ENCODE results near the gene GCN1.

GCN1 gene

DNA sequence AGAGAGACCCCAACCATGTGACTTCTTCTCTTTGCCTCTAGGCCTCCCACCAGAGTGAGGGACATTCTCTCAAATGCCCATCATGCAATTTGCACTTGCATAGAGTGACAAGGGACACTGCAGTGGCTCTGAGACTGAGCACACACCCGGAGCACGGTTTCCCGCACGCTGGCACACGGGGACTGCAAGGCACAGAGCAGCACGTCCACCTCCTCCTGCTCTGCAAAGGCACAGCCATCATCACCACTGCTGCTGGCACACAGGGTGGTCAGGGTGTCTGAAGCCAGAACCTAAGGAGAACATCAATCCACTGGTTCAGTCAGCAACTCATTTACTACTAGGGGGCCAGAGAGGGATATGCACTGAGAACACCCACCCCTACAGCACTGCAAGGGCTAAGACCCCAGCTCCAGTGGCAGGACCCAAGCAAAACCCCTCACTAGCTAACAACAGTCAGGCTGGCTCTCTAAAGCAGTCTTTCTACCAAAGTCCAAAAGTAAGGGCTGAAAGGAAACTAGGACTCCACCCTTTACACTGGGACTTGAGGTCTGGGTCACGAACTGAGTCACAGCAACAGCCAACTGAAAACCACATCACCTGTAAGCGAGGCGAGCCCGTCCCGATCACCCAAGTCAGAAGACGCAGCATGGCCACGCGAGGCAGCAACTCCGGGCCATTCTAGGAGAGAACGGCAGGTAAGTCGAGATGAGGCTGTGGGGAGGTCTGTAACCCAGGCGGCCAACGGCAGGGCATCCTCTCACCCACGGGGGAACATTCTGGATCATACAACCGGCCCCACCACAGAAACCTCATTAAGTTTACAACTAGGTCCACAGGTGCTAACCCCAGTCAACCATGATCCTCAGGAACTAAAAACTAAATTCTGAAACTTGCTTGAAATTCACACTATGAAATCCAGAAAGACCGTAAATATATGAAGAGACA is 37.9 kb downstream of the GCN1 start:
- Histone ChIP-seq H3K9ac (ENCODE audit: insufficient read length) (no peak overlapping the region), H3K4me3 (no peak overlapping the region), H3K27ac (no peak overlapping the region), H3K36me3 (ENCODE audit: insufficient read depth, low read length) (peaks cover 90% of the 10 kb centered on the region), H3K9me3 (ENCODE audit: low read depth, low read length) (no peaks in the 10 kb centered on the region)
- TF ChIP-seq POLR2AphosphoS5 (IDR thresholded peaks at IDR 0.05; ENCODE audit: borderline replicate concordance, low read depth, low read length) (no peak), FOXP2 (optimal IDR thresholded peaks at IDR 0.05; ENCODE audit: control extremely low read depth, extremely low read length, insufficient read depth) (no peak), EZH2 (IDR thresholded peaks at IDR 0.05) (no peak)
- no peak for DNase-seq (ENCODE audit: low read depth, low spot score)

DNA sequence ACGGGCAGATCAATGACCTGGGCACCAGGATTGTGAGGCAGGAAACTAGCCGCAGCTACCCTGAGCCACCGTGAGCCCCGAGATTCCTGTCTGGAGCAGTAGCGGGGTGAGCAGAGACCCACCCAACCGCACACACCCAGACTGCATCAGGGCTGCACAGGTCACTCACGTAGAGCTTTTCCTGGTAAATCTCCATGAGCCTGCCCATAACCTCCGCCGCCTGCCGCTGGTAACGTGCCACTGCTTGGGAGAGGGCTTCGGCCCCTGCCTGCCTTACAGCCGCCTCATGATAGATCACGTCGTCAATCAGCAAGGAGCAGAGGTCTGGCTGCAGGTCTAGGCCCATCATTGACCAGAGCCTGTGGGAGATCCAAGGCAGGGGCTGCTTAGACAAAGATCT is 39.4 kb downstream of the GCN1 start:
- Histone ChIP-seq H3K27ac (no peak overlapping the region), H3K9ac (ENCODE audit: insufficient read length) (no peak overlapping the region), H3K36me3 (ENCODE audit: insufficient read depth, low read length) (peaks cover 87% of the 10 kb centered on the region), H3K4me3 (no peak overlapping the region), H3K9me3 (ENCODE audit: low read depth, low read length) (no peaks in the 10 kb centered on the region)
- DNase-seq (ENCODE audit: low read depth, low spot score), result no peak
- TF ChIP-seq EZH2 (IDR thresholded peaks at IDR 0.05) (no peak), FOXP2 (optimal IDR thresholded peaks at IDR 0.05; ENCODE audit: control extremely low read depth, extremely low read length, insufficient read depth) (no peak), POLR2AphosphoS5 (IDR thresholded peaks at IDR 0.05; ENCODE audit: borderline replicate concordance, low read depth, low read length) (no peak)

DNA sequence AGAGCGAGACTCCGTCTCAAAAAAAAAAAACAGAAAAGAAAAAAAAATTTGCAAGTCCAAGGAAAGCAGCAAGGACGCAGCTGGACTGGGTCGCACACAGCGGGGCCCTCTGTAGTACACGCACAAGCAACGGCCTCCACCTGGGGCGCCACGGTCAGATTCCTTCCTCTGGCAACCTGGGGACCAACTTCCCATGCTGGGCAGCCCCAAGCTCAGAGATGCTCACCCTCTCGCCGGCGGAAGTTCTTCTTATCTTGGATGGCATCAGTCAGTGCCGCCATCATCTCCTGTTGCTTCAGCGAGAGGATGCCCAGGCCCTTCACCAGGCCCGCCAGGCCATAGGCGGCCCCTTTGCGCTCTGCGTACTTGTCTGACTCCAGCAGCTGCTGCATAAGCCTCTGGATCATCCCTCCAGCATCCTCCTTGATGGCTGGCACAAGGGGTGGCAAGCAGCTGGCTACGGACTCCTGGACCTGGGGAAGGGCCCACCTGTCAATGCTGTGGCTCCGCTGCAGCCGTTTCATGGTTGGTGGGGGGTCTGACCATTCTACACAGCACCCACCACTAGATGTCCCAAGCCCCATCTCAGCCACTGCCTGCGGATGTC is 43.5 kb downstream of the GCN1 start:
- Histone ChIP-seq H3K36me3 (ENCODE audit: insufficient read depth, low read length) (peaks cover 84% of the 10 kb centered on the region), H3K9ac (ENCODE audit: insufficient read length) (no peak overlapping the region), H3K9me3 (ENCODE audit: low read depth, low read length) (no peaks in the 10 kb centered on the region), H3K4me3 (no peak overlapping the region), H3K27ac (no peak overlapping the region)
- DNase-seq (ENCODE audit: low read depth, low spot score), result no peak
- TF ChIP-seq EZH2 (IDR thresholded peaks at IDR 0.05) (no peak), POLR2AphosphoS5 (IDR thresholded peaks at IDR 0.05; ENCODE audit: borderline replicate concordance, low read depth, low read length) (no peak), FOXP2 (optimal IDR thresholded peaks at IDR 0.05; ENCODE audit: control extremely low read depth, extremely low read length, insufficient read depth) (no peak)

DNA sequence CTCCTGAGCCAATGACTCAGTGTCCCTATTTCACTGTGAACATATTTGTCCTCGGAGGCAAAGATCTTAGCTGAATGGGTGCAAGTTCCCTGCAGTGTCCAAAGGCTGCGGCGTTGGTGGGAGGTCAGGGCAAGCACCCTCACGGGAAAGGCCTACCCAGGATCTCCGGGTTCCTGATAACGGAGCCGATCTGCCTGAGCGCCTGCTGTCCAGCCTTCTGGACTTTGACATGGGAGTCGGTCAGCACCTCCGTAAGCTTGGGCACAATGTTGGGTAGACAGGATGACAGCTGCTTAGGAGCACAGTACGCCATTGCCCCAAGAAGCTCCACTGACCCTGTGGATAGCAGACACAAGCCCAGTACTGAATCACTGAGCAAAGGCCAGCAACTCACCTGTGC is 46.5 kb downstream of the GCN1 start:
- no peak overlapping the region for H3K27ac ChIP-seq
- no peaks in the 10 kb centered on the region for H3K9me3 ChIP-seq (ENCODE audit: low read depth, low read length)
- peaks cover 83% of the 10 kb centered on the region for H3K36me3 ChIP-seq (ENCODE audit: insufficient read depth, low read length)
- TF ChIP-seq FOXP2 (optimal IDR thresholded peaks at IDR 0.05; ENCODE audit: control extremely low read depth, extremely low read length, insufficient read depth), result no peak
- H3K9ac ChIP-seq (ENCODE audit: insufficient read length), result no peak overlapping the region
- DNase-seq (ENCODE audit: low read depth, low spot score), result no peak
- no peak overlapping the region for H3K4me3 ChIP-seq

DNA sequence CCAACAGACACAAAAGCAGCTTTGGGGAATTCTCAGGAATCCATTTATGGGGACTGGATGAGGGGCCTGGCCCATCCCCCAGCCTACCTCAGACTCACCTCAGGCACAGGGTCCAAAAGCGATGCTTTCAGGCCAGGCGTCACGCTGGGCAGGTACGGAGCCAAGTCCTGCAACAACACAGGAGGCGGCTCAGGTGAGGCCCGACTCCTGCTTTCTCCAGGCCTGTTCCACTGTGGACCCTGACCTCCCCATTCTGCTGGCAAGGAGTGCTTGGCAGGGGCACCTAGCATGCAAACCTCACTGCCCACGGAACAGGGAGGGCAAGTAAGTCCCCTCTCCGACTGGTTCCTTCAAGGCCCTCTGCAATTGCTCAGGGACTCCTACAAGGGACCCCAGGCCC is 49.4 kb downstream of the GCN1 start:
- DNase-seq (ENCODE audit: low read depth, low spot score), result no peak
- TF ChIP-seq POLR2AphosphoS5 (IDR thresholded peaks at IDR 0.05; ENCODE audit: borderline replicate concordance, low read depth, low read length) (no peak), FOXP2 (optimal IDR thresholded peaks at IDR 0.05; ENCODE audit: control extremely low read depth, extremely low read length, insufficient read depth) (no peak), EZH2 (IDR thresholded peaks at IDR 0.05) (no peak)
- Histone ChIP-seq H3K27ac (no peak overlapping the region), H3K4me3 (no peak overlapping the region), H3K36me3 (ENCODE audit: insufficient read depth, low read length) (peaks cover 93% of the 10 kb centered on the region), H3K9me3 (ENCODE audit: low read depth, low read length) (no peaks in the 10 kb centered on the region), H3K9ac (ENCODE audit: insufficient read length) (no peak overlapping the region)

DNA sequence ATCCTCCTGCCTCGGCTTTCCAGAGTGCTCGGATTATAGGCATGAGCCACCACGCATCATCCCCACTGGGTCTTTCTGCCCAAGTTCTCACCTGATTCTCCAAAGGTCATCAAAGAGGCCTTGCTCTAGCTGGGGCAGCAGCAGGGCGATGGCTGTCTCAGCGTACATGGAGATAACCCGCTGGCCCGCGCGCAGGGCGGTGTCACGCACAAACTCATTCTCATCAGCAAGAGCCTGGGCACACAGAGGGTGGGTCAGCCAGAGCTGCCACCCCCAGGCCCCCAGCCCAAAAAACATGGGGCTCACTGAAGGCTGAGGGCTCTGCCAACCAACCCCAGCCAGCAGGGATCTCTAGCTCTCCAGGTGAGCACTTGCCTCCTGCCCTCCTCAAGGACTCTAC is 50.3 kb downstream of the GCN1 start:
- Histone ChIP-seq H3K27ac (no peak overlapping the region), H3K9ac (ENCODE audit: insufficient read length) (no peak overlapping the region), H3K36me3 (ENCODE audit: insufficient read depth, low read length) (peaks cover 92% of the 10 kb centered on the region), H3K4me3 (no peak overlapping the region), H3K9me3 (ENCODE audit: low read depth, low read length) (no peaks in the 10 kb centered on the region)
- no peak for DNase-seq (ENCODE audit: low read depth, low spot score)
- TF ChIP-seq POLR2AphosphoS5 (IDR thresholded peaks at IDR 0.05; ENCODE audit: borderline replicate concordance, low read depth, low read length), result no peak
- no peak for TF ChIP-seq EZH2 (IDR thresholded peaks at IDR 0.05)
- TF ChIP-seq FOXP2 (optimal IDR thresholded peaks at IDR 0.05; ENCODE audit: control extremely low read depth, extremely low read length, insufficient read depth), result no peak

DNA sequence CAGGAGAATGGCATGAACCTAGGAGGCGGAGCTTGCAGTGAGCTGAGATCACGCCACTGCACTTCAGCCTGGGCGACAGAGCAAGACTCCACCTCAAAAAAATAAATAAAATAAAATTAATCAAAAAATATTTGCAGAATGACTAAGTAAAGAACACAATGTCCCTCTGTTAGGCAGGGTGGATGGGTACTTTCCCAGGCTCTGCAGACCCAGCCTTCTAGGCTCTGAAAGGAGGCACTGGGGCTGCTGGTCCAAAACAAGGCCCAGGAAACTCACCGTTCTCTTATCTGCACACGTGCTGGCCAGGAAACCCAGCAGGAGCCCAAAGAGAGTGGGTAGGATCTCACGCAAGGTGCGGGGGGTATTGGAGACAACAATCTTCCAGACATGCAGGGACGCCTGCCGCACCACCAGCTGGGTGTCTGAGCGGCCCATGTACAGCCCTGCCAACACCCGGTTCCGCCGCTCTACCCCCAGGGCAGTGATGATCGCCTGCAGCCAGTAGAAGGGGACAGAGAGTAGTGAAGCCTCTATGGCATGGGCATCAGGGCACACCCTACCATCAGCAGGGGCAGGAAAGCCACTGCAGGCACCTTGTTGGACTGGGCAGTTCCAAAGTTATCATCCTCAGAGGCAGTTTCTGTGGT is 52.2 kb downstream of the GCN1 start:
- no peak overlapping the region for H3K4me3 ChIP-seq
- no peak overlapping the region for H3K27ac ChIP-seq
- TF ChIP-seq POLR2AphosphoS5 (IDR thresholded peaks at IDR 0.05; ENCODE audit: borderline replicate concordance, low read depth, low read length) (no peak), FOXP2 (optimal IDR thresholded peaks at IDR 0.05; ENCODE audit: control extremely low read depth, extremely low read length, insufficient read depth) (no peak)
- DNase-seq (ENCODE audit: low read depth, low spot score), result no peak
- no peaks in the 10 kb centered on the region for H3K9me3 ChIP-seq (ENCODE audit: low read depth, low read length)
- peaks cover 88% of the 10 kb centered on the region for H3K36me3 ChIP-seq (ENCODE audit: insufficient read depth, low read length)
- H3K9ac ChIP-seq (ENCODE audit: insufficient read length), result no peak overlapping the region

DNA sequence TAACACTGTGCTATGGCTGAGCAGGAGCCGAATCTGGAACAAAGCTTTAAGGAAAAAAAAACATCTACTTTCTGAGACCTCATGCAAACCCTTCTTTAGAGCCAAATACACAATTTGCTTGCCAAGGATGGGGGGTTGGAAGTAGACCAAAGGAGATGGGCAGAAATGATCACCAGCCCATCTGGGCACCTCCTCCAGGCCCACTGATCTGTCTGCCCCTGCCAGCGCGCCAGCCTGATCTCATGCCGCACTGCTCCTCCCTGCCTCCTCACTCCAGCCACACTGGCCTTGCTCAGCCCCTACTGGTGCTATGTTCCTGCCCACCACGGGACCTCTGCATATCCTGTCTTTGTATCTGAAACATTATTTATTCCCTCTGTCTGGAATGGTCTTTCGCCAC is 53.2 kb downstream of the GCN1 start:
- Histone ChIP-seq H3K9ac (ENCODE audit: insufficient read length) (no peak overlapping the region), H3K9me3 (ENCODE audit: low read depth, low read length) (no peaks in the 10 kb centered on the region), H3K27ac (no peak overlapping the region), H3K36me3 (ENCODE audit: insufficient read depth, low read length) (peaks cover 89% of the 10 kb centered on the region), H3K4me3 (no peak overlapping the region)
- no peak for TF ChIP-seq POLR2AphosphoS5 (IDR thresholded peaks at IDR 0.05; ENCODE audit: borderline replicate concordance, low read depth, low read length)
- no peak for TF ChIP-seq FOXP2 (optimal IDR thresholded peaks at IDR 0.05; ENCODE audit: control extremely low read depth, extremely low read length, insufficient read depth)
- no peak for TF ChIP-seq EZH2 (IDR thresholded peaks at IDR 0.05)
- no peak for DNase-seq (ENCODE audit: low read depth, low spot score)

Measured in SK-N-MC (cell line).